Cardiac muscle cell (in vitro differentiated cells and primary cell): ENCODE data around the gene SLC2A4. TPM values are rescaled to one million over a fixed set of nuclear protein-coding genes. Genes with fewer than 3 reads are reported as not detected.

Experiments used
- DNase-seq, 2 donors: peaks; one replicate each; pipeline versions ENCODE4 v3.0.0 to v3.0.0-alpha.2; 2010 to 2017; ENCODE audit warnings: low read depth in 1 of 2, low spot score in 1 of 2
- H3K27ac ChIP-seq: fragments of 200-600 bp; sonication (generic); 2 replicates; pipeline ENCODE4 v1.5.1; 2016
- H3K27me3 ChIP-seq: fragments of 200-600 bp; sonication (generic); 2 replicates; pipeline ENCODE4 v1.6.0; 2016; ENCODE audit warnings: control low read depth
- H3K36me3 ChIP-seq: fragments of 200-600 bp; sonication (generic); 2 replicates; pipeline ENCODE4 v1.5.1; 2016; ENCODE audit warnings: control low read depth
- H3K4me1 ChIP-seq: fragments of 200-600 bp; sonication (generic); 2 replicates; pipeline ENCODE4 v1.8.1; 2017; ENCODE audit warnings: low read depth, mild to moderate bottlenecking, mixed run types
- H3K4me3 ChIP-seq: fragments of 200-600 bp; sonication (generic); 2 replicates; pipeline ENCODE4 v1.5.1; 2016; ENCODE audit warnings: mild to moderate bottlenecking
- H3K9me3 ChIP-seq: fragments of 200-600 bp; sonication (generic); 2 replicates; pipeline ENCODE4 v1.5.1; 2017; ENCODE audit warnings: low read depth, mild to moderate bottlenecking, control low read depth
- polyA plus RNA-seq: library from polyadenylated mRNA; unstranded; fragments of >200 nt; fragmentation: Nextera tagmentation; extraction: Ambion mirVana; gene quantifications from 2 replicates; pipeline ENCODE4 v1.2.1, GENCODE V29; 2016
- total RNA-seq: library from RNA; depleted of rRNA; stranded (reverse); fragments of >200 nt; gene quantifications from 2 replicates; pipeline ENCODE4 v1.2.3, GENCODE V29; 2016
- TF ChIP-seq, protein P1 (sequence below): IDR thresholded peaks from 2 replicates; pipeline ENCODE4 v1.5.1; 2012; ENCODE audit warnings: low read depth, mild to moderate bottlenecking, low read length

Gene SLC2A4
- total and polyA plus RNA-seq, 2 experiments from 2014 or later = 23.4 to 42.6 TPM

DNA sequence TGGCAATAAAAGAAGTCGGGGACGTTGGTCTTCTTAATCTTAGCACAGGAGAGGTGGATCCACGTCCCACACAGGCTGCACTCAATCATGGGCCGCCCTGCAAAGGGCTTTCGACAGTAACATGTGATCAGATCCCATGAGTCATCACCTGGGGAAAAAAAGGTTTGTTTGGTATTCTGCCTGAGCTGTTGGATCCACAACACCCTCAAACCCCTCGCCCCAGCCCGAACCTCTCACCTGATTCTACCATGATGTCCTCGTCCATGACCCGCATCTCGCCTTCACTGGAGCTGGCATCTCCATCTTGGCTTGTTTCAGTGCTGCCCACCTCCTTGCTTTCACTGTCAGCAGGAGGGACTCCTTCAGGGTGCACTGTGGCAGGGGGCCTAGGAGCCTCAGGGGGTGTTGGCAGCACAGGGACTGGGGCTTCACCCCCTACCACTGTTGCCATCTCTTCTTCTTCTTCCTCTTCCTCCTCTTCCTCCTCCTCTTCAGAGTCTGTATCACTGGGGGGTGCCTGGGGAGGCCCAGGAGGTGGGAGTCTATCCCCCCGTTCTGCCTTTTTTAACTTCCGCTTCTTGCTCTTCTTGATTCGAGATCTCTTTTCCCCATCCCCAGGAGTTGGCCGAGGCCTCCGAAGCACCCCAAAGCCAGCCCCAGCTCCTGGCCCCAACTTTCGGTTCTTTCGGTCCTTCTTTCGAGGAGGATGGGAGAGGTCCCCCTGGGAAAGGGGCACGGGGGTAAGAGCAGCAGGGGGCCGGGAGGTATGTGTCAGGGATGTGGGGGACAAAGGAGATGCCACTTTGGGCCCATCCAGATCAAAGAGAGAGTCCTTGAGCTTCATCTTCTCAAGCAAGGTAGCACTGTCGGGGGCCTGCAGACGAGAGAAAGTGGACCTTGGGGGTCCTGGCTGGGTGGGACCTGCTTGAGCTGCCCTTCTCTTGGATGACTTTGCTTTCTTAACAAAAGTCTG lies 45.5 kb upstream of the SLC2A4 start:
- TF ChIP-seq, protein P1, sequence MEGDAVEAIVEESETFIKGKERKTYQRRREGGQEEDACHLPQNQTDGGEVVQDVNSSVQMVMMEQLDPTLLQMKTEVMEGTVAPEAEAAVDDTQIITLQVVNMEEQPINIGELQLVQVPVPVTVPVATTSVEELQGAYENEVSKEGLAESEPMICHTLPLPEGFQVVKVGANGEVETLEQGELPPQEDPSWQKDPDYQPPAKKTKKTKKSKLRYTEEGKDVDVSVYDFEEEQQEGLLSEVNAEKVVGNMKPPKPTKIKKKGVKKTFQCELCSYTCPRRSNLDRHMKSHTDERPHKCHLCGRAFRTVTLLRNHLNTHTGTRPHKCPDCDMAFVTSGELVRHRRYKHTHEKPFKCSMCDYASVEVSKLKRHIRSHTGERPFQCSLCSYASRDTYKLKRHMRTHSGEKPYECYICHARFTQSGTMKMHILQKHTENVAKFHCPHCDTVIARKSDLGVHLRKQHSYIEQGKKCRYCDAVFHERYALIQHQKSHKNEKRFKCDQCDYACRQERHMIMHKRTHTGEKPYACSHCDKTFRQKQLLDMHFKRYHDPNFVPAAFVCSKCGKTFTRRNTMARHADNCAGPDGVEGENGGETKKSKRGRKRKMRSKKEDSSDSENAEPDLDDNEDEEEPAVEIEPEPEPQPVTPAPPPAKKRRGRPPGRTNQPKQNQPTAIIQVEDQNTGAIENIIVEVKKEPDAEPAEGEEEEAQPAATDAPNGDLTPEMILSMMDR = no peak
- Histone ChIP-seq H3K27ac (peak overlapping the region; percentile 83), H3K9me3 (no peaks in the 10 kb centered on the region), H3K36me3 (peaks cover 6% of the 10 kb centered on the region), H3K27me3 (no peaks in the 10 kb centered on the region), H3K4me3 (no peak overlapping the region), H3K4me1 (peaks cover 18% of the 10 kb centered on the region)
- peak in 1 of 2 donors; percentile 36 for DNase-seq

DNA sequence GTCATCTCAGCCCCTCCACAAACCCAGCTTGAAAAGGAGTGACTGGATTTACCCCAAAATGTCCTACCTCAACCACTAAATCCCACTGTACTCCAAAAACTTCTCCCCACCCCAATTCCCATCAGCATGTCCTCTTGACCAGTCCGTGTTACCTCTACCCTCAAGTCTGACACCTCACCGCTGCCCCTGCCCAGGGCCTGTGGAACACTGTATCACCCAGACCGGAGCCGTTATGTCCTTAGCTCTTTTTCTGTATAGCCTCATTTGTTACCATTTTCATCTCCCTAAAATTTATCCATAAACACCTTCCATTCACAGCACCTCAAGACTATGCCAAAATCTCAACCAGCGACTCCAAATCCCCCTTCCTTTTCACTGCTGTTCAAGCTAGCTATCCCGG lies 44.7 kb upstream of the SLC2A4 start:
- TF ChIP-seq, protein P1 = no peak
- H3K36me3 ChIP-seq = peaks cover 6% of the 10 kb centered on the region
- DNase-seq = no peak
- H3K27me3 ChIP-seq = no peaks in the 10 kb centered on the region
- H3K9me3 ChIP-seq = no peaks in the 10 kb centered on the region
- H3K4me1 ChIP-seq = peaks cover 24% of the 10 kb centered on the region
- peak overlapping the region; percentile 83 for H3K27ac ChIP-seq
- H3K4me3 ChIP-seq = no peak overlapping the region

DNA sequence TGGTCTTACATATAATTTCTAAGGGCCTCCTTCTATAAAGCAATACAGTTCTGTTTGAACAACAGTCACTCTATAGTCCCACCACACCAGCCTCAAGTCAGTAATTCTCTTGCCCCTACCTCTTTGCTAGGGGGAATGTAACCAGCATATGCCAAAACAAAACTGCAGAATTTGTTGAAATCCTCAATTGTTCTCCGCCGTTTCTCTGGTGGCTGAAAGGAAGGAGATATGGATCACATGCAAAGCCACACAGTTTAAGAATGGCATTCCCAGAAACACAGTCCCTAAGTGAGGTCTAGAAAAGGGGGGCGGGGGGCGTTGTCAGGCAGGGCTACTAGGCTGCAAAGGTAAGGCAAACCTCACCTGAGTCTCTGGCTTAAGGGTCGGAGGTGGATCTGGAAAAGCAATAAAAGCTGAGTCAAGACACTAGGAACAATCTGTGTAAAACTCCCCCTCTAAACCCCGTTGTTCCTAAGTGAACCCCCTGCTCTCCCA lies 44.2 kb upstream of the SLC2A4 start:
- H3K27me3 ChIP-seq = no peaks in the 10 kb centered on the region
- H3K4me1 ChIP-seq = peaks cover 24% of the 10 kb centered on the region
- DNase-seq = no peak
- peaks cover 6% of the 10 kb centered on the region for H3K36me3 ChIP-seq
- H3K4me3 ChIP-seq = peak overlapping the region; percentile 96
- H3K9me3 ChIP-seq = no peaks in the 10 kb centered on the region
- TF ChIP-seq, protein P1 = no peak
- H3K27ac ChIP-seq = peak overlapping the region; percentile 83

DNA sequence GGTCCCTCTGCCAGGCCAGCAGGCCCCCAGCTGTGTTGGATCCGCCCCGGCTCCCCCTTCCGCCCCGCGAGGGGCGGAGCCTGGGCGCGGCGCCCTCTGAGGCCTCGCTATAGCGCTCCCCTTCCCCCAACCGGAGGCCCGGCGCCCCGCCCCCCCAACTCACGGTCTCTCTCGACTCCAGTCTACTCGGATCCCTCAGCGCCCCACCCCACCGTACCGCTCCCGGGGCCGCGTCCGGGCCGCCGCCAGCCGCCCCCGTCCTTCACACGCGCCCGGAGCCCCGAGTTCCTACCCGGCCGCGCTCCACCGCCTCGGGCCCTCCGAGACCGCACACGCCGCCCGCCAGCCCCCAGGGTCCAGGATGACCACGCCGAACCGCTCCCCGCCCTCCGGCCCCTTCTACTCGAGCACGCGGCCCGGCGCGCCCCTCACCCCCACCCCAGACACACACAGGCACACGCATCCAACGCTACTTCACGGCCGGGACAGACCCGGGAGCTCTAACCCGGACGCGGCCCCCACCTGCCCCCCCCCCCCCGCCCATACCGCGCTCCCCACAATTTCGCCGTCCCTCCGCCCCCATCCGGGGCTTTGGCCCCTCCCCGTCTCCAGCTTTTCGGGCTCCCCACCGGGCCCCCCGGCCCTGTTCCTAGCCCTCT lies 43.6 kb upstream of the SLC2A4 start:
- Histone ChIP-seq H3K9me3 (no peaks in the 10 kb centered on the region), H3K27ac (peak overlapping the region; percentile 83), H3K36me3 (peaks cover 6% of the 10 kb centered on the region), H3K4me3 (peak overlapping the region; percentile 96), H3K4me1 (peaks cover 24% of the 10 kb centered on the region), H3K27me3 (no peaks in the 10 kb centered on the region)
- TF ChIP-seq, protein P1 = no peak
- DNase-seq = peak; percentile 77 to 80

DNA sequence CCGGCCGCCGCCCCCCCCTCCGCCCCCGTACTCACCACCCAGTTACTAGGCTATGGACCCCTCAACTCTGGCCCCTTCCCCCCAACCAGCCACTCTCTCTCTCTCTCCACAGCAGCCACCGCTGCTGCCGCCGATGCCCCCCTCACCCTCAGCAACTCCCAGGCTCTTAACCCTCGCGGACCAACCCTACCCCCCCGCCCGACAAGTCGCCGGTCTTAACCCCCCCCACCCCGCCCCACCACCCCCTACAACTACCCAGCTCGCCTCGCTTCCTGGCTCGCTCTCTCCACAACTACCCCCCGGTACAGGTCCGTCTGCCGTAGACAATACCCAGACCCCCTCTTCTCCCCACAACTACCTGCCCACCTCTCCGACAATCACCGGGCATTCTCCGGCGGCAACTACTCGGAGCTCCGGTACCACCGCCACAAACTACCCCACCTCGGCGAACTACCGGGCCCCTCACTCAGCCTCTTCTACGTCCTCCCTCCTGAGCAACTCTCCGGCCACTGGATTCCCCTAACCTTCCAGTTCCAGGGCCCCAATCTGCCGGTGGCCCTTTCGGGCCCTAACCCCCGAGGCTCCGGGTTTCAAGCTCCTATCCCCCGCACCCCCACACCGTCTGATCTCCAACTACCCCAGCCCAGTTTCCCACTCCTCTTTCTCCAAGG lies 43.0 kb upstream of the SLC2A4 start:
- Histone ChIP-seq H3K9me3 (no peaks in the 10 kb centered on the region), H3K27ac (peak overlapping the region; percentile 83), H3K27me3 (no peaks in the 10 kb centered on the region), H3K36me3 (peaks cover 6% of the 10 kb centered on the region), H3K4me3 (peak overlapping the region; percentile 96), H3K4me1 (peaks cover 23% of the 10 kb centered on the region)
- TF ChIP-seq, protein P1 = no peak
- peak; percentile 39 to 46 for DNase-seq
